ENCODE measurements around the gene ATP2B2. TPM values are rescaled to one million over a fixed set of nuclear protein-coding genes. Genes with fewer than 3 reads are reported as not detected.

ATP2B2 gene
- total RNA-seq, 1 donor from 2014 or later = not detected

Other genes with a start within 250 kb of the ATP2B2 start
- 0.98 and 2.1 TPM in 2 replicates for gene GHRL, start 212.6 kb downstream of the ATP2B2 start, total RNA-seq
- 133 and 136 TPM in 2 replicates for gene SEC13, start 184.5 kb downstream of the ATP2B2 start, total RNA-seq

Data from activated T-helper 2 cell treated with anti-CD3 and anti-CD28 coated beads, Interferon-gamma antibody, Interleukin-2, Interleukin-4, amounts not matched to agents 10 μg/mL and 5 μg/mL and 100 μg/mL, durations not matched to agents 14 hours and 24 hours and 36 hours (primary cell).